Neural progenitor cell (in vitro differentiated cells): Measurements from ENCODE around the gene RAI1. TPM values are rescaled to one million over a fixed set of nuclear protein-coding genes. Genes with fewer than 3 reads are reported as not detected.

Experiments used
- DNase-seq: peaks from one replicate; pipeline ENCODE4 v3.0.0-alpha.2; 2016; ENCODE audit warnings: low spot score
- H2AFZ ChIP-seq: fragments of 200-600 bp; sonication (generic); replicated peaks from 2 replicates; pipeline ENCODE4 v1.6.1; 2016; ENCODE audit warnings: antibody characterized with exemption
- H3F3A ChIP-seq: fragments of 200-600 bp; sonication (generic); 2 replicates; pipeline ENCODE4 v1.6.1; 2016; ENCODE audit warnings: antibody characterized with exemption, low read depth
- H3K27ac ChIP-seq: fragments of 200-600 bp; sonication (generic); 2 replicates; pipeline ENCODE4 v1.5.1; 2016; ENCODE audit warnings: mild to moderate bottlenecking
- H3K27me3 ChIP-seq: fragments of 200-600 bp; sonication (generic); 2 replicates; pipeline ENCODE4 v1.6.1; 2016; ENCODE audit warnings: mild to moderate bottlenecking, moderate library complexity
- H3K36me3 ChIP-seq: fragments of 200-600 bp; sonication (generic); 2 replicates; pipeline ENCODE4 v1.5.1; 2016
- H3K4me1 ChIP-seq: fragments of 200-600 bp; sonication (generic); 2 replicates; pipeline ENCODE4 v1.6.1; 2016; ENCODE audit warnings: mixed run types
- H3K4me2 ChIP-seq: fragments of 200-600 bp; sonication (generic); 2 replicates; pipeline ENCODE4 v1.6.1; 2016
- H3K4me3 ChIP-seq: fragments of 200-600 bp; sonication (generic); 2 replicates; pipeline ENCODE4 v1.5.1; 2016
- H3K79me2 ChIP-seq: fragments of 200-600 bp; sonication (generic); 2 replicates; pipeline ENCODE4 v1.6.1; 2016; ENCODE audit warnings: low read depth
- H3K9ac ChIP-seq: fragments of 200-600 bp; sonication (generic); 2 replicates; pipeline ENCODE4 v1.6.1; 2016
- H3K9me3 ChIP-seq: fragments of 200-600 bp; sonication (generic); 2 replicates; pipeline ENCODE4 v1.5.1; 2016; ENCODE audit warnings: low read depth
- H4K20me1 ChIP-seq: fragments of 200-600 bp; sonication (generic); 2 replicates; pipeline ENCODE4 v1.6.1; 2016; ENCODE audit warnings: low read depth
- H3K27ac Mint-ChIP-seq: 3 replicates; pipeline ENCODE4 v1.8.0; 2021; ENCODE audit warnings: mixed read lengths
- H3K27me3 Mint-ChIP-seq: 2 replicates; pipeline ENCODE4 v1.8.0; 2022; ENCODE audit warnings: low read depth, mild to moderate bottlenecking, inconsistent platforms, moderate library complexity, mixed read lengths; ENCODE audit not compliant: insufficient read depth
- H3K36me3 Mint-ChIP-seq: 3 replicates; pipeline ENCODE4 v1.8.0; 2021; ENCODE audit warnings: mixed read lengths
- H3K4me1 Mint-ChIP-seq: 3 replicates; pipeline ENCODE4 v1.8.0; 2021; ENCODE audit warnings: mixed read lengths
- H3K4me3 Mint-ChIP-seq: 3 replicates; pipeline ENCODE4 v1.8.0; 2021; ENCODE audit warnings: mild to moderate bottlenecking, moderate library complexity, mixed read lengths
- H3K9me3 Mint-ChIP-seq: 3 replicates; pipeline ENCODE4 v1.8.0; 2020; ENCODE audit warnings: mixed read lengths
- CTCF ChIP-seq: fragments of 200-600 bp; sonication (generic); IDR thresholded peaks from 2 replicates; pipeline ENCODE4 v1.5.1; 2017; ENCODE audit warnings: antibody characterized with exemption, mild to moderate bottlenecking
- EZH2 ChIP-seq: fragments of 200-600 bp; sonication (generic); IDR thresholded peaks from 2 replicates; pipeline ENCODE4 v1.6.1; 2017; ENCODE audit warnings: antibody characterized with exemption, mild to moderate bottlenecking, moderate library complexity
- EZH2phosphoT487 ChIP-seq: fragments of 200-600 bp; sonication (generic); IDR thresholded peaks from 2 replicates; pipeline ENCODE4 v1.6.1; 2017; ENCODE audit warnings: antibody characterized with exemption
- total RNA-seq: library from RNA; depleted of rRNA; stranded (reverse); fragments of >200 nt; gene quantifications from 2 replicates; pipeline ENCODE4 v1.2.3, GENCODE V29; 2015; ENCODE audit warnings: low replicate concordance

RAI1 gene
- total RNA-seq, 1 donor from 2014 or later = 27.4 TPM

- H4K20me1 ChIP-seq = peaks cover 97% of the 10 kb centered on the region
- Mint-ChIP-seq H3K36me3 (no peaks in the 10 kb centered on the region), H3K4me3 (peak overlapping the region; percentile 83), H3K9me3 (no peaks in the 10 kb centered on the region), H3K27ac (no peak overlapping the region), H3K4me1 (peaks cover 65% of the 10 kb centered on the region), H3K27me3 (peaks cover 5% of the 10 kb centered on the region)
- H3K9me3 ChIP-seq = no peaks in the 10 kb centered on the region
- no peak overlapping the region for H3K9ac ChIP-seq
- H2AFZ ChIP-seq = no peak overlapping the region
- peaks cover 73% of the 10 kb centered on the region for H3F3A ChIP-seq
- H3K27me3 ChIP-seq = peaks cover 19% of the 10 kb centered on the region
- peak overlapping the region; percentile 98 for H3K4me2 ChIP-seq
- no peak overlapping the region for H3K27ac ChIP-seq
- peak overlapping the region; percentile 68 for H3K4me3 ChIP-seq
- H3K36me3 ChIP-seq = no peaks in the 10 kb centered on the region
- peaks cover 58% of the 10 kb centered on the region for H3K4me1 ChIP-seq
- TF ChIP-seq EZH2 (no peak), EZH2phosphoT487 (no peak), CTCF (no peak)
- H3K79me2 ChIP-seq = peaks cover 16% of the 10 kb centered on the region
- DNase-seq = peak; percentile 78
Measured at GRCh38 chr17:17781591-17782496, 100.6 kb downstream of the RAI1 start.

- peak overlapping the region; percentile 98 for H3K4me2 ChIP-seq
- peaks cover 73% of the 10 kb centered on the region for H3F3A ChIP-seq
- peaks cover 97% of the 10 kb centered on the region for H4K20me1 ChIP-seq
- Mint-ChIP-seq H3K9me3 (no peaks in the 10 kb centered on the region), H3K36me3 (no peaks in the 10 kb centered on the region), H3K27ac (no peak overlapping the region), H3K27me3 (peaks cover 5% of the 10 kb centered on the region), H3K4me1 (peaks cover 65% of the 10 kb centered on the region), H3K4me3 (peak overlapping the region; percentile 87)
- H3K27ac ChIP-seq = no peak overlapping the region
- H2AFZ ChIP-seq = no peak overlapping the region
- peak overlapping the region; percentile 68 for H3K4me3 ChIP-seq
- TF ChIP-seq EZH2phosphoT487 (peak; percentile 8), EZH2 (no peak), CTCF (no peak)
- H3K9ac ChIP-seq = no peak overlapping the region
- no peaks in the 10 kb centered on the region for H3K9me3 ChIP-seq
- DNase-seq = peak; percentile 72
- H3K36me3 ChIP-seq = no peaks in the 10 kb centered on the region
- H3K27me3 ChIP-seq = peaks cover 19% of the 10 kb centered on the region
- peaks cover 61% of the 10 kb centered on the region for H3K4me1 ChIP-seq
- peaks cover 16% of the 10 kb centered on the region for H3K79me2 ChIP-seq
Measured at GRCh38 chr17:17782523-17783115, 101.4 kb downstream of the RAI1 start.

- H3K4me3 Mint-ChIP-seq = peak overlapping the region; percentile 87
- peaks cover 19% of the 10 kb centered on the region for H3K27me3 ChIP-seq
- H3K79me2 ChIP-seq = peaks cover 16% of the 10 kb centered on the region
- H3K4me3 ChIP-seq = peak overlapping the region; percentile 68
- no peaks in the 10 kb centered on the region for H3K9me3 ChIP-seq
- H3K4me1 Mint-ChIP-seq = peaks cover 64% of the 10 kb centered on the region
- H3K36me3 Mint-ChIP-seq = no peaks in the 10 kb centered on the region
- peaks cover 72% of the 10 kb centered on the region for H3F3A ChIP-seq
- TF ChIP-seq EZH2 = no peak
- TF ChIP-seq CTCF = peak; percentile 55
- peak; percentile 23 for TF ChIP-seq EZH2phosphoT487
- peak overlapping the region; percentile 98 for H3K4me2 ChIP-seq
- H3K27ac Mint-ChIP-seq = no peak overlapping the region
- H3K9ac ChIP-seq = no peak overlapping the region
- no peaks in the 10 kb centered on the region for H3K9me3 Mint-ChIP-seq
- H3K27ac ChIP-seq = peak overlapping the region; percentile 79
- H4K20me1 ChIP-seq = peaks cover 97% of the 10 kb centered on the region
- peaks cover 5% of the 10 kb centered on the region for H3K27me3 Mint-ChIP-seq
- H3K36me3 ChIP-seq = no peaks in the 10 kb centered on the region
- peak; percentile 88 for DNase-seq
- H3K4me1 ChIP-seq = peaks cover 63% of the 10 kb centered on the region
- H2AFZ ChIP-seq = no peak overlapping the region
Measured at GRCh38 chr17:17783116-17783824, 102.0 kb downstream of the RAI1 start.
